ENCODE results near the gene AMIGO3. TPM values are rescaled to one million over a fixed set of nuclear protein-coding genes. Genes with fewer than 3 reads are reported as not detected.

AMIGO3 gene
- total and polyA plus RNA-seq, 7 donors: 0.46 to 1.2 (median 0.77) TPM; not detected in 3

DNA sequence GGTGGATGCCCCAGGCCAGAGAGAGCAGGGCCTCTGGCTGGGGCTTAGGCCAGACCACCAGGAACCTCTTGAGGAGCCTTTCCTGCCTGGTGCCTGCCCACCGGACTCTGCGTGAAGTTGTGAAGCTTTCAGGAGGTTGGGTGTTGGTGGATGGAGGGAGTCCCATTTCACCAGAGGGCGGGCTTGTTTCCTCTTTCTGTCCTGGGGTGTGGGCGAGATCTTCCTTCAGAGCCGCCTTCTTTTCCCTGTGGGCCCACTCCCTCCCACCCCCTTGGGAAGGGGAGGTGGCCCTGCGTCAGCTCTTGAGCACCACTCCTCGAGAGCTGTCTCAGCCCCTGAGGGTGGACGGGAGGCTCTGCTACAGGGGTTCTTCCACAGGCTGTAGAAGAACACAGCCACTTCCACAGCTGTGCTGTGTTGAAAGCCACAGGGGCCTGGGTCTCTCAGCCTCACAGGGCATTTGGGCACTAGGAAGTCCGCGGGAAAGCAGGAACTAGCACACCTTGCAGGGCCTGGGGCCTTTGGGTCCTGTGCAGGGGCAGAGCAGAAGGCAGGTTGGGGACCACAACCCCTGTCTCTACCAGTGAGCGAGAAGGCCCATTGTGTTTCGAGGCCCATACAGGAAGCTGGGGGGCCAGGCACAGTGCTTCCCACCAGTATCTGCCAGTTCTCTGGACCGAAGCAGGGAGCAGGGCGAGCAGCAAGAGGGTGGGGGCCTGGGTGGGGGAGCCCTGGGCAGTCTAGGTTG lies 2.1 kb downstream of the AMIGO3 start:
- H3K4me3 ChIP-seq: no peak overlapping the region
- TF ChIP-seq POLR2AphosphoS5 (IDR thresholded peaks at IDR 0.05) (no peak), POLR2A (IDR thresholded peaks at IDR 0.05) (no peak), EP300 (IDR thresholded peaks at IDR 0.05) (no peak)
- TF ChIP-seq, protein P1, sequence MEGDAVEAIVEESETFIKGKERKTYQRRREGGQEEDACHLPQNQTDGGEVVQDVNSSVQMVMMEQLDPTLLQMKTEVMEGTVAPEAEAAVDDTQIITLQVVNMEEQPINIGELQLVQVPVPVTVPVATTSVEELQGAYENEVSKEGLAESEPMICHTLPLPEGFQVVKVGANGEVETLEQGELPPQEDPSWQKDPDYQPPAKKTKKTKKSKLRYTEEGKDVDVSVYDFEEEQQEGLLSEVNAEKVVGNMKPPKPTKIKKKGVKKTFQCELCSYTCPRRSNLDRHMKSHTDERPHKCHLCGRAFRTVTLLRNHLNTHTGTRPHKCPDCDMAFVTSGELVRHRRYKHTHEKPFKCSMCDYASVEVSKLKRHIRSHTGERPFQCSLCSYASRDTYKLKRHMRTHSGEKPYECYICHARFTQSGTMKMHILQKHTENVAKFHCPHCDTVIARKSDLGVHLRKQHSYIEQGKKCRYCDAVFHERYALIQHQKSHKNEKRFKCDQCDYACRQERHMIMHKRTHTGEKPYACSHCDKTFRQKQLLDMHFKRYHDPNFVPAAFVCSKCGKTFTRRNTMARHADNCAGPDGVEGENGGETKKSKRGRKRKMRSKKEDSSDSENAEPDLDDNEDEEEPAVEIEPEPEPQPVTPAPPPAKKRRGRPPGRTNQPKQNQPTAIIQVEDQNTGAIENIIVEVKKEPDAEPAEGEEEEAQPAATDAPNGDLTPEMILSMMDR (IDR thresholded peaks at IDR 0.05): no peak
- H3K36me3 ChIP-seq: peaks cover 8 to 49% (median 11%) of the 10 kb centered on the region in 4 donors
- no peak overlapping the region for H3K27ac ChIP-seq
- WGBS, 2 donors: 85 to 94% methylated on average over 14 of the region's 14 CpGs
- no peaks in the 10 kb centered on the region for H3K9me3 ChIP-seq
- no peaks in the 10 kb centered on the region for H3K27me3 ChIP-seq
- peaks cover 0 to 30% (median 23%) of the 10 kb centered on the region in 4 donors for H3K4me1 ChIP-seq
- DNase-seq: no peak
- intact Hi-C loops (cut with DNase I): no loop called here

DNA sequence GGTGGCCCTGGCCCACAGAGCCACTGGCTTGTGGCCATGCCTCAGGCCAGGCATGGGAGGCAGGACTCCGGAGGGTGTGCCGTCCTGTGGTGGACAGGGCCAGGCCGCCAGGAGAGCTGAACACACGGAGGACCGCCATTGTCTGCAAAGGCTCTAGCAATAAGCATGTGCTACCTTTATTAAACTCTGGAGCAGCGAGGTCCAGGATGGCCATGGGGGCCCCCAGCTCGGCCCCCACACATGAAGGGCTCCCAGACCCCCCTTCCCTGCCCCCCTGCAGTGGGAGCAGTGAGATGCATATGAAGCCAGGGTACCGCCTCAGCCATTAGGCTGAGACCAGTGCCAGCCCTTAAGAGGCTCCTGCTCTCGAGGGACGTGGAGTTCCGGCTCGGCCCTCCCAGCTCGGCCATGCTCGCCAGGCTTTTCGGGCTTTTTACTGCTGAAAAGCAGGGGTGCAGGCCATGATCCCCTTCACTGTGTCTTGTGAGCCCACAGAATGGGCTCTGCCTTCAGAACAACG lies 2.7 kb downstream of the AMIGO3 start:
- Histone ChIP-seq H3K4me3 (no peak overlapping the region), H3K27ac (no peak overlapping the region), H3K4me1 (peaks cover 0 to 23% (median 20%) of the 10 kb centered on the region in 4 donors), H3K9me3 (no peaks in the 10 kb centered on the region), H3K36me3 (peaks cover 8 to 47% (median 13%) of the 10 kb centered on the region in 4 donors), H3K27me3 (no peaks in the 10 kb centered on the region)
- TF ChIP-seq POLR2A (IDR thresholded peaks at IDR 0.05) (no peak), EP300 (IDR thresholded peaks at IDR 0.05) (no peak), POLR2AphosphoS5 (IDR thresholded peaks at IDR 0.05) (no peak)
- TF ChIP-seq, protein P1 (IDR thresholded peaks at IDR 0.05): no peak
- 91 to 96% methylated on average over 16 of the region's 16 CpGs for WGBS, 2 donors
- intact Hi-C loops (cut with DNase I): no loop called here
- DNase-seq: peak; percentile 60

DNA sequence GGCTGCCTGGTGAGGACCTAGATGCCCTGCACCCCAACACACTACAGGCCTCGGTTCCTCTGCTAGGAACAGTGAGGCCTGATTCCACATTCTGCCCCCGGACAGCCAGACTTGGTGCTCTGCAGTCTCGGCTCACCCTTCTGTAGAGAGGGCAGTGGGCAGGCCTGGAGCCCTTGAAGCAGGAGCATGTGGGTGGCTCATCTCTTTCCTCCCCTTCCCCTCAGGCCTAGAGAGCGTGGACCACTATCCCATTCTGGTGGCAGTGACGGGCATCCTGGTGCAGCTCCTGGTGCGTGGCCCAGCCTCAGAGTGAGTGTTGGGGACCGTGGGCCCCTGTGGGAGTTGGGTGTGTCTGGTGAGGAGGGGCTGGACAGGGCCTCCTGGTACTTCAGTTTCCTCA lies 3.3 kb downstream of the AMIGO3 start:
- Histone ChIP-seq H3K9me3 (no peaks in the 10 kb centered on the region), H3K4me3 (no peak overlapping the region), H3K27me3 (no peaks in the 10 kb centered on the region), H3K4me1 (peaks cover 0 to 23% (median 20%) of the 10 kb centered on the region in 4 donors), H3K36me3 (peaks cover 8 to 44% (median 9%) of the 10 kb centered on the region in 4 donors), H3K27ac (no peak overlapping the region)
- DNase-seq: peak; percentile 50
- TF ChIP-seq, protein P1 (IDR thresholded peaks at IDR 0.05): no peak
- no peak for TF ChIP-seq POLR2AphosphoS5 (IDR thresholded peaks at IDR 0.05)
- TF ChIP-seq POLR2A (IDR thresholded peaks at IDR 0.05): no peak
- TF ChIP-seq EP300 (IDR thresholded peaks at IDR 0.05): no peak
- intact Hi-C loops (cut with DNase I): no loop called here
- 92 to 96% methylated on average over 7 of the region's 7 CpGs for WGBS, 2 donors

DNA sequence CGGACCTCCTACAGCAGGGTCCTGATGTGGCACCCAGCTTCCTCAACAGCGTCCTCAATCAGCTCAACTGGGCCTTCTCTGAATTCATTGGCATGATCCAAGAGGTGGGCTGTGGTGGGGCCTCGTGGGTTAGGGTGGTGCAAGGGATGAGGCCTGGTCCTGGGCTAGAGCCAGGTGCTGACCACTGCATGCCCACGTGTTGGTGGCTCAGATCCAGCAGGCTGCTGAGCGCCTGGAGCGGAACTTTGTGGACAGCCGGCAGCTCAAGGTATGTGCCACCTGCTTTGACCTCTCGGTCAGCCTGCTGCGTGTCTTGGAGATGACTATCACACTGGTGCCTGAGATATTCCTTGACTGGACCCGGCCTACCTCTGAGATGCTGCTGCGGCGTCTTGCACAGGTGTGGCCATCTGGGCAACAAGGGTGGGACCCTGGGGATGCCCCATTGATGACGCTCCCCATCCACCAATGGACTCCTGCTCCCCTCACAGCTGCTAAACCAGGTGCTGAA lies 3.8 kb downstream of the AMIGO3 start:
- Histone ChIP-seq H3K27ac (no peak overlapping the region), H3K4me3 (no peak overlapping the region), H3K36me3 (peaks cover 6 to 44% (median 8%) of the 10 kb centered on the region in 4 donors), H3K4me1 (peaks cover 0 to 23% (median 20%) of the 10 kb centered on the region in 4 donors), H3K27me3 (no peaks in the 10 kb centered on the region), H3K9me3 (no peaks in the 10 kb centered on the region)
- TF ChIP-seq POLR2A (IDR thresholded peaks at IDR 0.05) (no peak), POLR2AphosphoS5 (IDR thresholded peaks at IDR 0.05) (no peak), EP300 (IDR thresholded peaks at IDR 0.05) (no peak)
- TF ChIP-seq, protein P1 (IDR thresholded peaks at IDR 0.05): no peak
- peak; percentile 65 for DNase-seq
- 93 to 94% methylated on average over 13 of the region's 13 CpGs for WGBS, 2 donors
- intact Hi-C loops (cut with DNase I): no loop called here
